ENCODE measurements around the gene ELP4. TPM values are rescaled to one million over a fixed set of nuclear protein-coding genes. Genes with fewer than 3 reads are reported as not detected.

Gene ELP4
- total and polyA plus RNA-seq, 2 donors (not counting 1 experiment from before 2014, with no cell fraction given), result 7.1 to 31.3 TPM

DNA sequence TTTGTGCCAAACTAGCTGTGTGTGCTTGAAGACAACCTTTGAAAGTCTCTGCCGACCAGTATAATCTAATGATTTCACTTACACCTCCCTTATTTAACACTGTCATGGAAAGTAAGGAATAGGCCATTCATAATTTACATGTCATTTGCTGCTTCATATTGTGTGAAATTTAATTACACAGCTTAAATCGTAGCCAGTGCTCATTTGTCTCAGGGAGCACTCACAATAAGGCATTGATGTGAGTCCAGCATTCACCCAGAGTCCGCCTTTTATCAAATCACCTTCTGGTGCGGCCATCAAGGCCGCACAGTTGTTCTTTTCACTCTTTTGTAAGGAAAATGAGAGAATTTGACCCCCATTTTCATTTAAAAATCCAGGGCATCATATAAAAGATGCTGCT, 254.7 kb downstream of the ELP4 start:
- H3K9ac ChIP-seq (ENCODE audit: low read length), result no peak overlapping the region
- no CpG with 5 or more reads among the region's 5 CpGs for WGBS (ENCODE audit: insufficient coverage)
- no peak overlapping the region for H3K4me3 Mint-ChIP-seq
- H3K9me3 Mint-ChIP-seq (ENCODE audit: insufficient read depth), result no peaks in the 10 kb centered on the region
- no peaks in the 10 kb centered on the region for H4K20me1 ChIP-seq (ENCODE audit: control insufficient read depth, insufficient read depth, low read length, poor library complexity, severe bottlenecking)
- intact Hi-C loops (cut with micrococcal nuclease), result no loop called here
- ChIA-PET POLR2A (no interaction called here), CTCF (no interaction called here)
- H3K79me2 ChIP-seq (ENCODE audit: control insufficient read depth, insufficient read depth, low read length), result no peaks in the 10 kb centered on the region
- TF ChIP-seq, protein P1, sequence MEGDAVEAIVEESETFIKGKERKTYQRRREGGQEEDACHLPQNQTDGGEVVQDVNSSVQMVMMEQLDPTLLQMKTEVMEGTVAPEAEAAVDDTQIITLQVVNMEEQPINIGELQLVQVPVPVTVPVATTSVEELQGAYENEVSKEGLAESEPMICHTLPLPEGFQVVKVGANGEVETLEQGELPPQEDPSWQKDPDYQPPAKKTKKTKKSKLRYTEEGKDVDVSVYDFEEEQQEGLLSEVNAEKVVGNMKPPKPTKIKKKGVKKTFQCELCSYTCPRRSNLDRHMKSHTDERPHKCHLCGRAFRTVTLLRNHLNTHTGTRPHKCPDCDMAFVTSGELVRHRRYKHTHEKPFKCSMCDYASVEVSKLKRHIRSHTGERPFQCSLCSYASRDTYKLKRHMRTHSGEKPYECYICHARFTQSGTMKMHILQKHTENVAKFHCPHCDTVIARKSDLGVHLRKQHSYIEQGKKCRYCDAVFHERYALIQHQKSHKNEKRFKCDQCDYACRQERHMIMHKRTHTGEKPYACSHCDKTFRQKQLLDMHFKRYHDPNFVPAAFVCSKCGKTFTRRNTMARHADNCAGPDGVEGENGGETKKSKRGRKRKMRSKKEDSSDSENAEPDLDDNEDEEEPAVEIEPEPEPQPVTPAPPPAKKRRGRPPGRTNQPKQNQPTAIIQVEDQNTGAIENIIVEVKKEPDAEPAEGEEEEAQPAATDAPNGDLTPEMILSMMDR (IDR thresholded peaks at IDR 0.05), result no peak
- TF ChIP-seq EZH2 (IDR thresholded peaks at IDR 0.05; ENCODE audit: borderline replicate concordance, insufficient read depth, low read depth, low read length, poor library complexity, severe bottlenecking), result no peak
- no peaks in the 10 kb centered on the region for H3K27me3 Mint-ChIP-seq
- ATAC-seq (ENCODE audit: low read depth) (no peak), DNase-seq (no peak)
- no peak overlapping the region for H3K4me2 ChIP-seq (replicated peaks; ENCODE audit: low read depth, low read length, poor library complexity, severe bottlenecking)
- no peaks in the 10 kb centered on the region for H3K4me1 Mint-ChIP-seq
- no peak overlapping the region for H3K4me3 ChIP-seq (ENCODE audit: control extremely low read depth in 1 of 5, extremely low read depth in 1 of 5, insufficient read depth in 1 of 5, low read depth in 2 of 5, low read length in 4 of 5)
- no peak overlapping the region for H3K27ac Mint-ChIP-seq
- H3K27me3 ChIP-seq (replicated peaks in 1 of 4; ENCODE audit: control extremely low read depth in 1 of 4, control insufficient read depth in 3 of 4, insufficient read depth in 4 of 4, low read length in 3 of 4), result no peaks in the 10 kb centered on the region
- no peak overlapping the region for H3K27ac ChIP-seq (ENCODE audit: low read length in 2 of 2)
- H3K36me3 ChIP-seq (replicated peaks in 1 of 2; ENCODE audit: control extremely low read depth in 1 of 2, control insufficient read depth in 1 of 2, extremely low read depth in 1 of 2, insufficient read depth in 2 of 2, low read length in 1 of 2), result no peaks in the 10 kb centered on the region
- H3K4me1 ChIP-seq (ENCODE audit: control insufficient read depth in 2 of 2, insufficient read depth in 2 of 2, low read length in 2 of 2), result no peaks in the 10 kb centered on the region
- no peak overlapping the region for H2AFZ ChIP-seq (ENCODE audit: insufficient read depth, low read depth, low read length, poor library complexity, severe bottlenecking)
- H3K9me3 ChIP-seq (ENCODE audit: control extremely low read depth in 1 of 3, control insufficient read depth in 2 of 3, insufficient read depth in 1 of 3, low read length in 2 of 3), result no peaks in the 10 kb centered on the region

DNA sequence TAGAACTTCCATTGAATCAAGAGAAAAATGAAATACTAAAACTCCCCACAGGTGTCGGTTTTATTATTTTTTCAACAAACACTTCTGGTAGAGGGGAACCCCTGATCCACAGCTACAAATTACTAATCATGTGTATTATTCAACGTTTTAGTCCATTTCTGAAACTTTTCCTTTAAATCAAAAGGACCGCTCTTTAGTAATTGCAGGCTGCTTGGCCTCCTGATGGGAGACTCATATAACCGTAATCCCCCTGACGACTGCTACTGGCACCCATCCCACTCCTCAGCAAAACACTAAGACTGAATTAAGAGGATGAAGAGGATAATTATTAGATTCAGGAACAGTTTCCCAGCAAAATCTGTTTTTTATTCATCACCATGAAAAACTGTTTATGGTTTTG, 255.2 kb downstream of the ELP4 start:
- WGBS (ENCODE audit: insufficient coverage), result 94% methylated on average over 2 of the region's 5 CpGs
- Mint-ChIP-seq H3K27me3 (no peaks in the 10 kb centered on the region), H3K9me3 (ENCODE audit: insufficient read depth) (no peaks in the 10 kb centered on the region), H3K4me3 (no peak overlapping the region), H3K4me1 (no peaks in the 10 kb centered on the region), H3K27ac (no peak overlapping the region)
- H3K9me3 ChIP-seq (ENCODE audit: control extremely low read depth in 1 of 3, control insufficient read depth in 2 of 3, insufficient read depth in 1 of 3, low read length in 2 of 3), result no peaks in the 10 kb centered on the region
- no peak overlapping the region for H2AFZ ChIP-seq (ENCODE audit: insufficient read depth, low read depth, low read length, poor library complexity, severe bottlenecking)
- no peaks in the 10 kb centered on the region for H3K4me1 ChIP-seq (ENCODE audit: control insufficient read depth in 2 of 2, insufficient read depth in 2 of 2, low read length in 2 of 2)
- ChIA-PET POLR2A (no interaction called here), CTCF (no interaction called here)
- H3K4me2 ChIP-seq (replicated peaks; ENCODE audit: low read depth, low read length, poor library complexity, severe bottlenecking), result no peak overlapping the region
- no peak overlapping the region for H3K4me3 ChIP-seq (ENCODE audit: control extremely low read depth in 1 of 5, extremely low read depth in 1 of 5, insufficient read depth in 1 of 5, low read depth in 2 of 5, low read length in 4 of 5)
- no peaks in the 10 kb centered on the region for H3K79me2 ChIP-seq (ENCODE audit: control insufficient read depth, insufficient read depth, low read length)
- no peak for TF ChIP-seq EZH2 (IDR thresholded peaks at IDR 0.05; ENCODE audit: borderline replicate concordance, insufficient read depth, low read depth, low read length, poor library complexity, severe bottlenecking)
- TF ChIP-seq, protein P1 (IDR thresholded peaks at IDR 0.05), result no peak
- H4K20me1 ChIP-seq (ENCODE audit: control insufficient read depth, insufficient read depth, low read length, poor library complexity, severe bottlenecking), result no peaks in the 10 kb centered on the region
- H3K27ac ChIP-seq (ENCODE audit: low read length in 2 of 2), result no peak overlapping the region
- no peaks in the 10 kb centered on the region for H3K36me3 ChIP-seq (replicated peaks in 1 of 2; ENCODE audit: control extremely low read depth in 1 of 2, control insufficient read depth in 1 of 2, extremely low read depth in 1 of 2, insufficient read depth in 2 of 2, low read length in 1 of 2)
- no peak overlapping the region for H3K9ac ChIP-seq (ENCODE audit: low read length)
- H3K27me3 ChIP-seq (replicated peaks in 1 of 4; ENCODE audit: control extremely low read depth in 1 of 4, control insufficient read depth in 3 of 4, insufficient read depth in 4 of 4, low read length in 3 of 4), result no peaks in the 10 kb centered on the region
- no peak for ATAC-seq (ENCODE audit: low read depth)
- DNase-seq, result no peak
- intact Hi-C loops (cut with micrococcal nuclease), result no loop called here

All from B cell (primary cell).